HepG2 (cell line): ENCODE results near the gene AGBL3. TPM values are rescaled to one million over a fixed set of nuclear protein-coding genes. Genes with fewer than 3 reads are reported as not detected.

Experiments
- HNF4G ChIP-seq, 2 experiments: sonication (generic) in 1 of 2; formaldehyde crosslinking in 1 of 2; IDR thresholded peaks; 2 replicates each; pipeline versions ENCODE4 v1.4.0 to v1.6.1; 2011 to 2020; ENCODE audit warnings: borderline replicate concordance in 2 of 2, low read depth in 2 of 2, mild to moderate bottlenecking in 2 of 2, low read length in 1 of 2, missing genetic modification reagents in 1 of 2, moderate library complexity in 1 of 2
- KDM5A ChIP-seq: fragments of 200-600 bp; sonication (generic); IDR thresholded peaks from 2 replicates; pipeline ENCODE4 v1.7.0; 2018; ENCODE audit warnings: antibody characterized with exemption, mild to moderate bottlenecking, low read length, borderline replicate concordance
- MTERF4 ChIP-seq: sonication (generic); formaldehyde crosslinking; IDR thresholded peaks from 2 replicates; pipeline ENCODE4 v1.8.0; 2023; ENCODE audit warnings: mild to moderate bottlenecking, missing genetic modification reagents
- MXD1 ChIP-seq: sonication (generic); formaldehyde crosslinking; IDR thresholded peaks from 2 replicates; pipeline ENCODE4 v1.4.0; 2020; ENCODE audit warnings: mild to moderate bottlenecking, missing genetic modification reagents
- PAWR ChIP-seq: sonication (generic); formaldehyde crosslinking; IDR thresholded peaks from 2 replicates; pipeline ENCODE4 v1.4.0; 2020; ENCODE audit warnings: missing genetic modification reagents, mild to moderate bottlenecking, borderline replicate concordance
- RBAK ChIP-seq: sonication (generic); formaldehyde crosslinking; IDR thresholded peaks from 2 replicates; pipeline ENCODE4 v1.5.1; 2020; ENCODE audit warnings: mild to moderate bottlenecking, missing genetic modification reagents
- RFXANK ChIP-seq: IDR thresholded peaks from 2 replicates; pipeline ENCODE4 v1.6.1; 2016
- SRSF4 ChIP-seq: fragments of 200-400 bp; formaldehyde crosslinking; IDR thresholded peaks from one replicate; pipeline ENCODE4 v1.6.1; 2018; ENCODE audit warnings: mild to moderate bottlenecking, low read depth, low read length, moderate library complexity; ENCODE audit not compliant: poor library complexity, severe bottlenecking
- THAP7 ChIP-seq: sonication (generic); formaldehyde crosslinking; IDR thresholded peaks from 2 replicates; pipeline ENCODE4 v1.8.1; 2023; ENCODE audit warnings: mild to moderate bottlenecking, missing genetic modification reagents
- U2AF1 ChIP-seq: fragments of 200-400 bp; formaldehyde crosslinking; optimal IDR thresholded peaks from 2 replicates; pipeline ENCODE3; 2017; ENCODE audit warnings: mild to moderate bottlenecking, low read depth, low read length
- ZBTB3 ChIP-seq: sonication (generic); formaldehyde crosslinking; IDR thresholded peaks from 2 replicates; pipeline ENCODE4 v1.4.0; 2020; ENCODE audit warnings: low read depth, mild to moderate bottlenecking, moderate library complexity, missing genetic modification reagents, borderline replicate concordance
- ZBTB8A ChIP-seq: sonication (generic); formaldehyde crosslinking; IDR thresholded peaks from 2 replicates; pipeline ENCODE4 v1.4.0; 2020; ENCODE audit warnings: mild to moderate bottlenecking, low read depth, missing genetic modification reagents, borderline replicate concordance
- ZKSCAN1 ChIP-seq: fragments of 150-350 bp; IDR thresholded peaks from 2 replicates; pipeline ENCODE4 v1.6.1; 2014; ENCODE audit warnings: low read length
- ZNF20 ChIP-seq: sonication (generic); formaldehyde crosslinking; IDR thresholded peaks from 2 replicates; pipeline ENCODE4 v1.4.0; 2020; ENCODE audit warnings: mild to moderate bottlenecking, moderate library complexity, missing genetic modification reagents
- ZNF224 ChIP-seq: sonication (generic); formaldehyde crosslinking; IDR thresholded peaks from 2 replicates; pipeline ENCODE4 v1.5.0; 2020; ENCODE audit warnings: mild to moderate bottlenecking, missing genetic modification reagents
- ZNF234 ChIP-seq: sonication (generic); formaldehyde crosslinking; conservative IDR thresholded peaks from 2 replicates; pipeline ENCODE4 v1.5.1; 2020; ENCODE audit warnings: mild to moderate bottlenecking, missing genetic modification reagents
- ZNF274 ChIP-seq: sonication (generic); formaldehyde crosslinking; IDR thresholded peaks from 2 replicates; pipeline ENCODE4 v1.5.1; 2020; ENCODE audit warnings: mild to moderate bottlenecking, missing genetic modification reagents
- ZNF280D ChIP-seq: sonication (generic); formaldehyde crosslinking; IDR thresholded peaks from 2 replicates; pipeline ENCODE4 v1.5.1; 2020; ENCODE audit warnings: mild to moderate bottlenecking, missing genetic modification reagents
- ZNF484 ChIP-seq: sonication (generic); formaldehyde crosslinking; IDR thresholded peaks from 2 replicates; pipeline ENCODE4 v1.5.1; 2020; ENCODE audit warnings: mild to moderate bottlenecking, low read depth, missing genetic modification reagents, borderline replicate concordance
- ZNF501 ChIP-seq: sonication (generic); formaldehyde crosslinking; IDR thresholded peaks from 2 replicates; pipeline ENCODE4 v1.5.1; 2020; ENCODE audit warnings: mild to moderate bottlenecking, moderate library complexity, missing genetic modification reagents
- ZNF883 ChIP-seq: sonication (generic); formaldehyde crosslinking; IDR thresholded peaks from 2 replicates; pipeline ENCODE4 v1.5.1; 2020; ENCODE audit warnings: mild to moderate bottlenecking, missing genetic modification reagents; ENCODE audit errors: not compliant biosample characterization
- polyA plus RNA-seq, 8 experiments: library from polyadenylated mRNA; depleted of rRNA in 3 of 8; stranded (reverse) in 7 of 8; unstranded in 1 of 8; fragments of >200 nt; fragmentation: Illumina TruSeq in 4 of 8; extraction: Trizol in 4 of 8; gene quantifications; 2 replicates each; pipeline versions ENCODE4 v1.2.1 to v1.2.3, GENCODE V29; 2011 to 2016; ENCODE audit warnings: low read depth in 4 of 8, missing spikeins in 1 of 8, mixed read lengths in 1 of 8; ENCODE audit not compliant: insufficient read depth in 1 of 8
- total RNA-seq, 5 experiments: library from RNA; depleted of rRNA; stranded (reverse); fragments of >200 nt; fragmentation: Illumina TruSeq; extraction: Trizol; gene quantifications; 2 replicates each; pipeline ENCODE4 v1.2.3, GENCODE V29; 2016; ENCODE audit warnings: low read depth in 1 of 5
- TF ChIP-seq, protein P1 (sequence below): sonication (generic); formaldehyde crosslinking; IDR thresholded peaks from 2 replicates; pipeline ENCODE4 v1.4.0; 2020; ENCODE audit warnings: missing genetic modification reagents

AGBL3 gene
- total and polyA plus RNA-seq, 2 of the 13 experiments (the other 11 are each of a cell fraction or from before 2014, with no cell fraction given): 2.2 to 7.2 TPM

GRCh38 chr7:134997214-134997885 is 11.0 kb downstream of the AGBL3 start (continued):
- no peak for TF ChIP-seq MTERF4 (CRISPR knock-in tag)
- TF ChIP-seq ZBTB3 (CRISPR knock-in tag): no peak
- TF ChIP-seq HNF4G (IDR thresholded peaks at IDR 0.05; ENCODE audit: borderline replicate concordance, low read depth, low read length): peak; percentile 85; the same call in 1 of the 2 replicates
- no peak; the same call in 1 of the 2 replicates for TF ChIP-seq HNF4G (CRISPR knock-in tag; IDR thresholded peaks at IDR 0.05; ENCODE audit: borderline replicate concordance, low read depth)
- TF ChIP-seq ZKSCAN1: no peak; the same call in 1 of the 2 replicates
- TF ChIP-seq ZNF274 (CRISPR knock-in tag): no peak
- TF ChIP-seq ZNF883: no peak
- TF ChIP-seq SRSF4: no peak
- no peak for TF ChIP-seq ZNF484
- no peak for TF ChIP-seq ZNF234 (CRISPR knock-in tag)
- no peak for TF ChIP-seq RBAK
- no peak for TF ChIP-seq ZBTB8A (CRISPR knock-in tag)
- no peak for TF ChIP-seq THAP7 (CRISPR knock-in tag)
- TF ChIP-seq PAWR (CRISPR knock-in tag): no peak
- no peak for TF ChIP-seq MXD1 (CRISPR knock-in tag)
- 0 out of 2 replicates have a peak, but pooled peaks have one; percentile 44 for TF ChIP-seq RFXANK (CRISPR knock-in tag)
- TF ChIP-seq ZNF224 (CRISPR knock-in tag): no peak
- TF ChIP-seq ZNF280D (CRISPR knock-in tag): no peak
- no peak for TF ChIP-seq ZNF20
- peak; percentile 72; the same call in 1 of the 2 replicates for TF ChIP-seq ZNF501 (CRISPR knock-in tag)
- TF ChIP-seq U2AF1: no peak
- TF ChIP-seq KDM5A: no peak
- TF ChIP-seq, protein P1, sequence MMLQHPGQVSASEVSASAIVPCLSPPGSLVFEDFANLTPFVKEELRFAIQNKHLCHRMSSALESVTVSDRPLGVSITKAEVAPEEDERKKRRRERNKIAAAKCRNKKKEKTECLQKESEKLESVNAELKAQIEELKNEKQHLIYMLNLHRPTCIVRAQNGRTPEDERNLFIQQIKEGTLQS (CRISPR knock-in tag): no peak
